ENCODE data around the gene OR56A5.
"Not testable (repeated sequence)": the region's sequence is repeated elsewhere in the genome, so short reads cannot be mapped to it uniquely, and the experiment has no call there.

OR56A5 gene, protein sequence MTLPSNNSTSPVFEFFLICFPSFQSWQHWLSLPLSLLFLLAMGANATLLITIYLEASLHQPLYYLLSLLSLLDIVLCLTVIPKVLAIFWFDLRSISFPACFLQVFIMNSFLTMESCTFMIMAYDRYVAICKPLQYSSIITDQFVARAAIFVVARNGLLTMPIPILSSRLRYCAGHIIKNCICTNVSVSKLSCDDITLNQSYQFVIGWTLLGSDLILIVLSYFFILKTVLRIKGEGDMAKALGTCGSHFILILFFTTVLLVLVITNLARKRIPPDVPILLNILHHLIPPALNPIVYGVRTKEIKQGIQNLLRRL

DNA sequence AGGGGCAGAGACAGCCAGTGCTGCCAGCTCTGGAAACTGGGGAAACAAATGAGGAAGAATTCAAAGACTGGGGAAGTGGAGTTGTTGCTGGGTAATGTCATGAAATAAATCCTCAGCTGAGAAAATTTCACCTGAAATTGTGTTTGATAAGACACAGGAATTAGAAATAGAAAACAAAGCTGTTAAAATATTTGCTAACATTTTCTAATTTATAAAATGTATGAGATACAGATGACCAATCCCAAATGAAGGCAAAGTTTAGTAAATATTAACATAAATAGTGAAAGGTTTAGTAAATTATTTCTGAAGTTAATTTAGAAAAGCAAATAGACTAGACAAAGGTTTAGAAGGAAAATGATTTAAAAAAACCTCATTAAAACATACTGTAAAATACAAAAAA is at the start of gene OR56A5:
Gene OR56A5 (minus strand): TSS at position 101 of the 400 bp plus-strand sequence. CDS start 0 bp downstream, at position 101.
- no peak for DNase-seq (ENCODE audit: low read depth in 2 of 2)

DNA sequence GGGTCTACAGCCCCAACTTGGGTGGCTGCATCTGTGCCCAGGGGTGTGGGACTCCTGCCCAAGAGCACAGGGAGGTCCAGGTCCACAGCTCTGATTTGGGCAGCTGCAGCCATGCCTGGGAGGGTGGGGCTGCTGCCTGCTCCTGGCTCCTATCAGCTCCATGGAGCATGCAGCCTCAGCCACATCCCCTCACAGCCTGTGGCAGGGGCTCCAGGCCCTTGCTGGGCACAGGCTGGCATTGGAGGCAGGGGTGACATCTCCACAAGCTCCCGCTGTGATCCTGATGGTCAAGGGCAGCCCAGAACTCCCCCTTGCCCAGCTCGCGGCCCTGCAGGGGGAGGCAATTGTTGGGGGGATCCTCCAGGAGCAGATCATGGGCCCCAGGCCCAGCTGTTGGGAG is 44.7 kb upstream of the OR56A5 start:
- DNase-seq (ENCODE audit: low read depth in 2 of 2), result no peak

DNA sequence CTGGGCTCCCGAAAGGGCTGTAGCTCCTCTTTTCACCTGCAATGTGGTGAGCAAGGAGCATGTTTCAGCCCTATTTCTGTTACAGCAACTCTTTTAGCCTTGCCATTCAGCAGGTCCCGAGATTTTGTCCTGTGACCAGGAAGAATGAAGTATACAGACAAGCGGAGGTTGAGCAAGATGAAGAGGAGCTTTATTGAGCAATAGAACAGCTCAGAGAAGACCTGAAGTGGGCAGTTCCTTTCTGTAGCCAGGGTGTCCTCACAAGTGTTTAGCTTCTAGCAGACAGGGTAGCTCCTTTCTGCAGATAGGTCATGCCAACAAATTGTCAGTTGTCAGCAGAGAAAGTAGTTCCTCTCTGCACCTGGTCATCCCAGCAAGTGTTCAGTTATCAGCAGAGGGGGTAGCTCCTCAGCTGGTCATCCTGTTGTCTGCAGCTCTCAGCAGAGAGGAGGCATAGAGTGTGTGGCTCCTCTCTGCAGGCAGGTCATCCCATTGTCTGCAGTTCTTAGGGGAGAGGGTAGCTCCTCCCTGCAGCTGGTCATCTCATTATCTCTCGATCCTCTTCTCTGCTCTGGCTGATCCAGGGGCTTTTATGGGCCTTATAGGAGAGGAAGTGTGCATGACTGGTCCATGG is 43.9 kb upstream of the OR56A5 start:
- no peak for DNase-seq (ENCODE audit: low read depth in 2 of 2)

DNA sequence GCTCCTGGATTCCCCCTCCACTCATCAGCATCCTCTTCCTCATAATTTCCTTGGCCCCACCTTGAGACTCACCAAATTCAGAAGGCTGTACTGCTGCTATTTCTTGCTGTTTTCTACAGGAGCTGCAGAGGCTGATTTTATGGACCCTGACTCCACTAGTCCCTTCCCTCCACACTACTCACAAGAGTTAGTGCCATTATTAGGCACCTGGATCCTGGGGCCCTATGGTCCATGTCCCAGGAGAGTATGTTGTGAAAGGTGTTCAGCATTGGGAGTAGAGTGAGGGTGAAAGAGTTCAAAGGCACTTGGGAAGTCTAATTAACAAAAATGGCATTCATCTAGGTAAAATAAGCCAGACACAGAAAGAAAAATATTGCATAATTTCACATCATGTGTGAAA is 38.6 kb upstream of the OR56A5 start, which contains the start of gene OR56A4:
Gene OR56A4 (minus strand): TSS at position 101 of the 400 bp plus-strand sequence. CDS start 3,954 bp downstream, outside the sequence.
- DNase-seq (ENCODE audit: low read depth in 2 of 2), result no peak

DNA sequence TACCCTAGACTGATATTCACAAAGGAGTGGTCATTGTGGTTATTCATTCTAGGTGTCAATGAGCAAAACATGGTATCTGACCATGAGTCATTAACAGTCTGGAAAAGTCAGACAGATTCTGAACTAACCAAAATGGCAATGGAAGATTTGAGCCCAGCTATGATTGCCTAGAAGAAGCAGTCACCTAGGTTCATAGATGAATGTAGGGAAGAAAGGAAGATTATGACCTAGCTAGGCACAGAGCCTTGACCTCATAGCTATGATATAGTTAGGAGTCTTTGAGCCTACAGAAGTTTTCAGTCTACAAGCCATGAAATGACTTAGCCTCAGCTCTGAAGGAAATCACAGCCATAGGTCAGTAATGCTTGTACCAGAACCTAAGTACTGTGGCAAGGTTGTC is 38.1 kb upstream of the OR56A5 start:
- no peak for DNase-seq (ENCODE audit: low read depth in 2 of 2)

DNA sequence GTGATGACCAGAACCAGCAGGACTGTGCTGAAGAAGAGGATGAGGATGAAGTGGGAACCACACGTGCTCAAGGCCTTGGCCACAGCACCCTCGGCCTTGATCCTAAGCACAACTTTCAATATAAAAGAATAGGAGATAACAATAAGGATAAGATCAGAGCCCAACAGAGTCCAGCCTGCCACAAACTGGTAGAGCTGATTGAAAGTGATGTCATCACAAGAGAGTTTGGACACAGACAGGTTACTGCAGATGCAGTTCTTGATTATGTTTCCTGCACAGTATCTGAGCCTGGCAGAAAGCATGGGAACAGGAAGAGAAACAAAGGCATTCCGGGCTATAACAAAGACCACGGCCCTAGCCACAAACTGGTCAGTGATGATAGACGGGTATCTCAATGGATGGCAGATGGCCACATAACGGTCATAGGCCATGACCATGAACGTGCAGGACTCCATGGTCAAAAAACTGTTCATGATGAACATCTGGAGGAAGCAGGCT is 34.0 kb upstream of the OR56A5 start:
- DNase-seq (ENCODE audit: low read depth in 2 of 2), result no peak

DNA sequence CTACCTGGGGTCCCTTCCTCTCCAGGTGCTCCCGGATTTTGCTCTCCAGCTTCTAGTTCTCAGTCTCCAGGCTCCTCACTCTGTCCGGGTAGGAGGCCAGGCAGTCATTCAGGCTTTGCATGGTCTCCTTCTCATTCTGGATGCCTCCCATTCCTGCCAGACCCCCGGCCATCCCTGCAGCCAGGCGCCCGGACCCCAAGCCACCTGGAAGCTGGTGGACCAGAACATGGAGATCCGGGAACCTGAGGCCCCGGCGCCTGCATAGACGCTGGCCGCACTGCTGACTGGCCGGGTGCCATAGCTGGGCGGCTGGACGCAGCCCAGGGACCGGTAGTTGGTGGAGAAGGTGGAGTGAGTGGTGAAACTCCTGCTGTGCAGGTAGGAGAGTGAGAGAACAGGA is 26.5 kb upstream of the OR56A5 start:
- no peak for DNase-seq (ENCODE audit: low read depth in 2 of 2)

DNA sequence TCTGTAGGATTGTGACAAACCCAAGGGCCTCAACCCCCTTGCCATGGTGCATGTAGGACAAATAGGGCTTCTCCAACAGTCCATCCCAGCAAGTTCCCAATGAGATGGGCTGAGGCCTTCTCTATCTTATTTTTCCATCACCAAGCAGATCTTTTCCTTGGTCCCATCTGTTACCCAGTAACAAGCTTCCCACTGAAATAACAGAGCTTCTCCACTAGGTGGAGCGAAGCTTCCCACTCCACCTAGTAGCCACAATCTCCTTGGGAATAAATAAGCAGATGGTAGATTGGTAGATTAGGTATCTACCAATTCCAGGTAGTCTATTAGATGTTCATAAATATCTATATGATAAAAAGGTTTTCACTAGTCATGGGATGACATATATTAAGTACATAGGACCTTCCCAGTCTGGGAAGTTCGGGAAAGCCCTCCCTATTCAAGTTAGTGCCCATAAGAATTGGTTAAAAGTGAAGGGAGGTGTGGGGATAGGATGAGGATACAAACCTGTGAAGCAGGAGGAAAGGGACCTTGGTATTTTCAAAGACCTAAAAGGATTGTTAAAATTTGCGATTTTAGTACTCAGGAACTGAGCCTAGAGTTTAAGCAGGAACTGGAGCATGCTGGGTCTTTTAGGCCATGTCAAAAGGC is 24.4 kb upstream of the OR56A5 start:
- DNase-seq (ENCODE audit: low read depth in 2 of 2), result no peak

DNA sequence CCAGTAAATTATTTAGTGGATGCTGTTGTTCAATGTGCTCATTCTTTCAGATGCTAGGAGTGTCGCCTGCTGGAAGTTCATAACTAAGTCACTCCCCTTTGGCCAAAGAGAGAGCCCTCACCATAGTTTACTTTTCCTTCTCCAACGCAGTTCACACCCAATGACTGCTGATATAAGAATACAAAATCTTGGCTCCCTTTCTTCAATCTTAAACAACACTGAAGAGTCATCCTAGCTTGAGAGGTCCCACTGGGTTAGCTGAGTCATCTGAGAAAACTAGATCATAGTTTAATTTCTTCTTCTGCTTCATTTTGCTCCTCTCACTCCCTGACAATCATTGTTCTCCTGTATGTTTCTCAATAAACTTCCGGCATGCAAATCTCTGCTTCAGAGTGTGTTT is 23.9 kb upstream of the OR56A5 start:
- no peak for DNase-seq (ENCODE audit: low read depth in 2 of 2)

DNA sequence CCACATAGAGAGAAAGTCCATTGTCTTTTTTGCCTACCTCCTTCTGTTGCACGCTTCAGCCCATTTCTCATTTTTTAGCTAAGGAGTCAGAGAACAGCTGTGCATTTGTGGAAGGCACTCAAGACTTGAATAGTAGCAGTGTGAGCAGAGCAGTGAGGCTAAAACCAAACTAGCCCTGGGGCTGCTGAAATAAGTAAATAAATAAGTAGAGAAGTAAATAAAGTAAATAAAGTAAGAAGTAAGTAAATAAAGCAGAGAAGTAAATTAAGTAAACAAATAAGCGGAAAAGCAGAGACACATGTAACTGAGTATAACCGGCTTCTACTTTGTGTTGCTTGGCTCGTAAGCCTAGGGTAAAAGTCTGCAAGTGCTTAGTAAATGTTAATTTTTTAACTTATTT is 20.9 kb upstream of the OR56A5 start:
- DNase-seq (ENCODE audit: low read depth in 2 of 2), result no peak

DNA sequence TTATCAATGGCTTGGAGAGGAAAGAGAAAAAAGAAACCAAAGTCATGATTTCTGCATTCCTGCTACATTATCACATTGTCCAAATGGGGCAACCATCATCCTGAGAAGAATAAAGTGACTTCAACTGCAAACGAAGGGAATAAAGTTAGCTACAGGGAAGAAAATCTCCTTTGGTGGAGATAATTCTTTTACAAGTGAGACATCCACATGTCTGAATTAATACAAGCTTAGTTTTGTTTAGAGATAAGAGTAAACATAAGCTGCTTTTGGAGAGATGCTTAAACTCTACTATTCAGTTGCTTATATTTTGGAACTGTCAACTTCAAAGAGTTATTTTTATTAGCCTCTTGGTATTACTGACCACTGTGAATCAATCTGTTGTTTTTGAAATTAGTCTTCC is 18.6 kb upstream of the OR56A5 start, which contains the start of gene OR52L1:
Gene OR52L1 (minus strand): TSS at position 101 of the 400 bp plus-strand sequence. CDS start 55 bp downstream, at position 46.
- DNase-seq (ENCODE audit: low read depth in 2 of 2), result no peak

DNA sequence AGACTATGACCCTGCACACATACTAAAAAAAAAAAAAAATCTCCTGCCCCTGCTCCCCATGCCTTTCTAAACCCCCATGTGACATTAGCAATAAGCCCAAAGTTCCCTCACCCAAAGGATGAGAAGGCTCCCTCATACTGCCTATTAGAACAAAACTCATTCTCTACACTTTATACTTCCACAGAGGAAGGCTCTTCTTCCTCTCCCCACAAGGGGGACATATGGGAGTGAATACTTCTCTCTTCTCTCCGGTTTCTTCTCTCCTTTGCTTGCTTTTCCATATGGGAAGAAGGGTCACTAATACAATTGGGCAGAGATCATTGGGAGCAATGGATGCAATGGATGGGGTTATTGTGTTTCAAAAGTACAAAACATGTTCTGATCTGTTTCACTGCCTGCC is 15.1 kb upstream of the OR56A5 start:
- no peak for DNase-seq (ENCODE audit: low read depth in 2 of 2)

DNA sequence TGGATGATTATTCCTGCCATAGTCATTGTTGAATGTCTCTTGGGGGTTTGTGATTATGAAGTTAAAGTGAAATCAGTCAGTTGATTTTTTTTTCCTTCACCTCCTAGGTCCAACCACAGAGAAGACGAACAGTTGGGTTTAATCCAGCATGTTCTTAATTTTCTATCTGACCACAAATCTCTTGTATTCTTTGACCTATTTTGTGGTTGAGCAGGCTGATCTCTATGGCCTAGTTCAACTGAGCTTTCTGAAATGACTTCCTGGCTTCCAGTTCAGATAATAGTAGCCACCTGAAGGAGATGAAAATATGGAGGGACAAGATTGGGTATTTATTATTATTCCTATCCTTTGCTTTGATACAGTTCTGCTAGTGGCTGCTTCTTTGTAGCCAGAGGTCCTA is 5.2 kb upstream of the OR56A5 start:
- no peak for DNase-seq (ENCODE audit: low read depth in 2 of 2)

DNA sequence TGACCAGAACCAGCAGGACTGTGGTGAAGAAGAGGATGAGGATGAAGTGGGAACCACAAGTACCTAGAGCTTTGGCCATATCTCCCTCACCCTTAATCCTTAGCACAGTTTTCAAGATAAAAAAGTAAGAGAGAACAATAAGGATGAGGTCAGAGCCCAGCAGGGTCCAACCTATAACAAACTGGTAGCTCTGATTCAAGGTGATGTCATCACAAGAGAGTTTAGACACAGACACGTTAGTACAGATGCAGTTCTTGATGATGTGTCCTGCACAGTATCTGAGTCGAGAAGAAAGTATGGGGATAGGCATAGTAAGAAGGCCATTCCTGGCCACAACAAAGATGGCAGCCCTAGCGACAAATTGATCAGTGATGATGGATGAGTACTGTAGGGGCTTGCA is 586 bp downstream of the OR56A5 start:
- DNase-seq (ENCODE audit: low read depth in 2 of 2), result no peak

DNA sequence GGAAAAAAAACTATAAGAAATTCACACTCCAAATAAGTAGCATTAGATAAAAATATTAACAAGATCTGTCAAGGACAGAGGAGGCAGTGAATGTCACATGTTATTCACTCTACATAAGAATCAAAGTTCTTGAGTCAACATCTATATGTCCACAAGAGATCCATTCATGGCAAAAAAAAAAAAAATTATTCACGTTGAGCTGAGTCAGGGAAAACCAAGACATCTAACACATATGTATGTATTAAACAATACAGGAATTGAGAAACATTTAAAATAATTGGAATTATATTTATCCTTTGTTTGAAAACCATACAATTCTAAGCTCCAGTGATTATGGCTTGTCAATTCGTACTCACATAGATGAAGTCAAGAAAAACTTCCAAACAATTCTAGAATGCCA is 1.3 kb downstream of the OR56A5 start:
- no peak for DNase-seq (ENCODE audit: low read depth in 2 of 2)

DNA sequence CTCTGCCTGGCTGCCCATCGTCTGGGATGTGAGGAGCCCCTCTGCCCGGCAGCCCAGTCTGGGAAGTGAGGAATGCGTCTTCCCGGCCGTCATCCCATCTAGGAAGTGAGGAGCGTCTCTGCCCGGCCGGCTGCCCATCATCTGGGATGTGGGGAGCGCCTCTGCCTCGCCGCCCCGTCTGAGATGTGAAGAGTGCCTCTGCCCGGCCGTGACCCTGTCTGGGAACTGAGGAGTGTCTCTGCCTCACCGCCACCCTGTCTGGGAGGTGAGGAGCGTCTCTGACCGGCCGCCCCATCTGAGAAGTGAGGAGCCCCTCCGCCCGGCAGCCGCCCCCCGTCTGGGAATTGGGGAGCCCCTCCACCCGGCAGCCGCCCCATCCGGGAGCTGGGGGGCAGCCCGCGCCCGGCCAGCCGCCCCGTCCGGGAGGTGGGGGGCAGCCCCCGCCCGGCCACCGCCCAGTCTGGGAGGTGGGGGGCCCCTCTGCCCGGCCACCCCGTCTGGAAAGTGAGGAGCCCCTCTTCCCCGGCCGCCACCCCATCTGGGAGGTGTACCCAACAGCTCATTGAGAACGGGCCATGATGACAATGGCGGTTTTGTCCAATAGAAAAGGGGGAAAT is 7.5 kb downstream of the OR56A5 start:
- DNase-seq (ENCODE audit: low read depth in 2 of 2), result not testable (repeated sequence)

DNA sequence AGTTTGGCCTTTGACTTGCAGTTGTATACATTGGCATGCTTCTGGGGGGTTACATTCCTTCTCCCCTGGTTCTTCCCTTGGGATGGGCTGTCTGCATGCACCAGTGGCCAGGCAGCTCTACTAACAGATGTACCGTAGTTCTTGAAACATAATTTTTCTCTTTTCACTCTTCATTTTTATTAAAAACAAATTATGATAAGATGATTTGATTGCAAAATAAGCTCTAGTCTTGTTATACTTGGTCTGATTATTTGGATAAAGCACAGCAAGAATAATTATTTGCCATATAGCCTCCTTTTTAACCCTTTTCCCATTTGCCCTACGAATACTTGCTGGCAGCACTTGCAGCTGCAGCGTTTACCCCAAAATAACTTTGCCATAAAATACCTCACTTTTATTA is 12.7 kb downstream of the OR56A5 start:
- no peak for DNase-seq (ENCODE audit: low read depth in 2 of 2)

DNA sequence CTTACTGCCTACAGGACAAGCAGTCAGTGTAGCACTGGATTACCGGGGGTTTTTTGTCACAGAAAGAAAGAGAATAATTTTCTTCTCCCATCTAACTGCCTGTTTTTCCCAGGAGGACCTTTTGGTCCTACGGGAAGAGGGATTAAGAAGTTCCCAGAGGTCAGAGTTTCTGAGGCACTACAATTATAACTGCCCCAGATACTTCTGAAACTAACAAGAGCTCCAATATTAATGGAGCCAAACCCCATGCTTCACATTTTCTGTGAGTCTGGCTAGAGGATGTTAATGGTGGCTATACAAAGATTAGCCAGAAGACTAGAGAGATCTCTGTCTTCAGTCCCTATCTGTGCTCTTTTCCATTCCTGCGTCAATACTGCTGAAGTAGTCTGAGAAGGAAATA is 26.3 kb downstream of the OR56A5 start, which contains the start of gene OR56A3:
Gene OR56A3 (plus strand): TSS at position 301 of the 400 bp plus-strand sequence. CDS start 5,096 bp downstream, outside the sequence.
- no peak for DNase-seq (ENCODE audit: low read depth in 2 of 2)

DNA sequence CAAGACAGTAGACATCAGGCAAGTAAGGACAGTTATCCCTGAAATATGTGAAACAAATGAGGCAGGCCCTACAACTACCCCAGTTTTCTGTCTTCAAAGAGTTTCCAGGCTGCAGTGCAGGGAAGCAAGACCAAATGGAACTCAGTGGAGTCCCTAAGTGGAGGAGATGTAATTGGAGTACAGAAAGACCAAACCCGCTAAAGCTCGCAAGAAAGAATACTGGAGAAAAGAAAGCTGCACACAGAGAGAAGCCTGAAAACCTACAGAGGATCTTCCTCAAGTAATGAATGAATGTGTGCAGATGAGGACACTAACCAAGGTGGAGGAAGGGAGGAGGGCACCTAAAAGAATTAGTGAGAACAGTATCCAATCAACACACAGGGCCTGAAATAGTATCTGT is 27.5 kb downstream of the OR56A5 start:
- DNase-seq (ENCODE audit: low read depth in 2 of 2), result no peak

DNA sequence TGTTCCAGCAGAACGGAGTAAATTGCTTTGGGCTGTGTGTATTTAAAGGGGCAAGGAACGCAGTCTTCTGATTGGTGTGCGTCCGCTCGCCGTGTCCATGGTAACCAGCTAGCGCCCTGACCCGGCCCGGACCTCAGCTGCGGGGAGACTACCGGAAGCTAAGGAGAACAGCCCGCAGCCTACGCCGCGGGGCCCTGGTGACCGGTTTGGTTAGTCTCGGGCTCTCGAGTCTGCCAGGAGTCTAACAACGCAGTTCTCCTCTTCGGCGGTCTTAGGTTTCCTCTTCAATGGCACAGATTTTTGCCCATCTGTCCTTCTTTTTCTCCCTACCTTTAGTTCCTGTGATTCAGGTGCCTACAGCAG is 29.7 kb downstream of the OR56A5 start:
- no peak for DNase-seq (ENCODE audit: low read depth in 2 of 2)

DNA sequence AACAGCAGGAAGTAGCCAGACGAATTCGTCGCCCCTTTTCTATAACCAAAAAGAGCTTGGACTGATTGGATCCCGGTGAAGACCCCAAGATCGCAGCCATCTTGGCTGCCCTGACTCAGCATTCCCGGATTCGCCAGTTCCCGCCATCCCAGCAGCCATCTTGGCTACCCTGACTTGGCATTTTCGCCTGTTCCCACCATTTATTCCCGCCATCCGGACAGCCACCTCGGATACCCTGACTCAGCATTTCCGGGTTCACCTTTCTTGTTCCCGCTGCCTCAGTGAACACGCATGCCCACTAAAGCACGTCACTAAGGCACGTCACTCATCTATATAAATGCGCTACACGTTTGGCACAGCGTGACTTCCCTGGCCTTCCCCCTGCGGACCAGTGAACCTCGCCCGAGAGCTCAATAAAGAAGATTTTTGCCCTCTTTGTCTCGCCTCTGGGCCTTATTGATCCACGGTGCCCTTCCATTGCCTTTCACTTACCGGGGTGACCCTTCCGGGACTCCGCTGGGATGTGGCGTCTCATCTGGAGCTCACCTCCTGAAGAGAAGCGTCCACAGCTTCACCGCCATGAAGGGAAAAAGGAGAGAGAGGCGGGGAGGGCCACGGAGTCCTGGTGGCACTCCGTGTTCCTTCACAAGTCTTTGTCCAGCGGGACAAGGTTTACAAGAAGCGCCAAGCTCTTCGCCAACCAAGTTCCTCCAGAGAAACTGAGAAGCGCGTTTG is 30.3 kb downstream of the OR56A5 start:
- no peak for DNase-seq (ENCODE audit: low read depth in 2 of 2)

Data from stimulated activated CD8-positive, alpha-beta memory T cell treated with anti-CD3 and anti-CD28 coated beads, Interleukin-15, amount 100 ng/mL, for 48 hours (primary cell).